HepG2 (cell line): ENCODE data around the gene PPP1R1B. TPM values are rescaled to one million over a fixed set of nuclear protein-coding genes. Genes with fewer than 3 reads are reported as not detected.

Experiments
- ATAC-seq: fragments of 200-7000 bp; cut with Tn5 transposase; 3 replicates; pipeline ENCODE4 v1.9.1; 2020; ENCODE audit warnings: mild to moderate bottlenecking, moderate library complexity
- BruUV-seq: library from RNA; stranded (reverse); fragments of 400-500 nt; replicated peaks from 2 replicates; lab custom pipeline; 2021; lab: Mats Ljungman, UMichigan
- CTCF ChIA-PET: fragments of 300-600 bp; formaldehyde crosslinking; extraction: SDS; loops from one replicate; lab custom pipeline; 2021; ENCODE audit warnings: low total read pairs, inconsistent platforms, low intra/inter-chr PET ratio; lab: Yijun Ruan, JAX
- POLR2A ChIA-PET: fragments of 350-600 bp; sonication (Branson Sonifier 250); formaldehyde crosslinking; loops from one replicate; lab custom pipeline; 2020; ENCODE audit warnings: antibody characterized with exemption, inconsistent platforms; lab: Yijun Ruan, JAX
- DNase-seq: peaks from one replicate; pipeline ENCODE4 v3.0.0-alpha.2; 2015; ENCODE audit warnings: low spot score
- FAIRE-seq: peaks from 3 replicates; lab custom pipeline; 2011; peaks lifted over from hg19 to GRCh38; lab: Jason Lieb, UNC
- H2AFZ ChIP-seq: one replicate; pipeline ENCODE4 v1.6.1; 2011; ENCODE audit warnings: low read length, inconsistent platforms
- H3K27ac ChIP-seq: fragments of 300-600 bp; 3 replicates; pipeline ENCODE4 v1.8.0; 2011; ENCODE audit warnings: mixed run types, mild to moderate bottlenecking, mixed read lengths, low read length, inconsistent platforms; ENCODE audit not compliant: insufficient read depth; ENCODE audit errors: extremely low read length
- H3K27me3 ChIP-seq, 2 experiments: fragments of 200-600 bp in 1 of 2; 2 replicates in 1 of 2; 3 replicates in 1 of 2; pipeline versions ENCODE4 v1.6.0 to v1.8.0; 2011; ENCODE audit warnings: low read length in 2 of 2, mild to moderate bottlenecking in 2 of 2, moderate library complexity in 2 of 2, inconsistent platforms in 1 of 2; ENCODE audit not compliant: insufficient read depth in 2 of 2, control insufficient read depth in 1 of 2
- H3K36me3 ChIP-seq, 2 experiments: fragments of 200-600 bp in 1 of 2; replicated peaks in 1 of 2; 2 replicates in 1 of 2; 3 replicates in 1 of 2; pipeline versions ENCODE4 v1.5.1 to v1.8.0; 2011; ENCODE audit warnings: low read length in 2 of 2, inconsistent platforms in 1 of 2; ENCODE audit not compliant: insufficient read depth in 2 of 2, control insufficient read depth in 1 of 2
- H3K4me1 ChIP-seq: 2 replicates; pipeline ENCODE4 v1.5.1; 2012; ENCODE audit warnings: low read length, inconsistent platforms; ENCODE audit not compliant: insufficient read depth
- H3K4me2 ChIP-seq: 2 replicates; pipeline ENCODE4 v1.6.0; 2011; ENCODE audit warnings: low read depth, low read length, inconsistent platforms
- H3K4me3 ChIP-seq, 3 experiments: fragments of 200-600 bp in 1 of 3; sonication (generic), shearing (Covaris generic) in 1 of 3; replicated peaks in 1 of 3; 2 replicates each; pipeline ENCODE4 v1.5.1; 2011 to 2016; ENCODE audit warnings: low read length in 3 of 3, inconsistent platforms in 2 of 3, low read depth in 2 of 3, mild to moderate bottlenecking in 2 of 3, control low read depth in 1 of 3, mixed read lengths in 1 of 3; ENCODE audit not compliant: insufficient read depth in 1 of 3
- H3K79me2 ChIP-seq: one replicate; pipeline ENCODE4 v1.6.1; 2011; ENCODE audit warnings: low read length, inconsistent platforms; ENCODE audit not compliant: insufficient read depth
- H3K9ac ChIP-seq: 2 replicates; pipeline ENCODE4 v1.6.0; 2011; ENCODE audit warnings: mild to moderate bottlenecking, low read depth, low read length, inconsistent platforms; ENCODE audit not compliant: insufficient read depth
- H3K9me3 ChIP-seq: 2 replicates; pipeline ENCODE4 v1.5.1; 2012; ENCODE audit warnings: mild to moderate bottlenecking, low read length
- H4K20me1 ChIP-seq: 2 replicates; pipeline ENCODE4 v1.6.0; 2011; ENCODE audit warnings: inconsistent platforms, mild to moderate bottlenecking, low read length, moderate library complexity; ENCODE audit not compliant: insufficient read depth
- BRCA1 ChIP-seq: sonication (generic); formaldehyde crosslinking; IDR thresholded peaks from 2 replicates; pipeline ENCODE4 v1.4.0; 2020; ENCODE audit warnings: missing genetic modification reagents
- FOSL2 ChIP-seq: sonication (generic); formaldehyde crosslinking; IDR thresholded peaks from 2 replicates; pipeline ENCODE4 v1.4.0; 2020; ENCODE audit warnings: missing genetic modification reagents
- HNF4G ChIP-seq, 2 experiments: sonication (generic) in 1 of 2; formaldehyde crosslinking in 1 of 2; IDR thresholded peaks; 2 replicates each; pipeline versions ENCODE4 v1.4.0 to v1.6.1; 2011 to 2020; ENCODE audit warnings: borderline replicate concordance in 2 of 2, low read depth in 2 of 2, mild to moderate bottlenecking in 2 of 2, low read length in 1 of 2, missing genetic modification reagents in 1 of 2, moderate library complexity in 1 of 2
- POGZ ChIP-seq: sonication (generic); formaldehyde crosslinking; IDR thresholded peaks from 2 replicates; pipeline ENCODE4 v1.4.0; 2020; ENCODE audit warnings: mild to moderate bottlenecking, missing genetic modification reagents
- SKI ChIP-seq: fragments of 450-650 bp; IDR thresholded peaks from one replicate; pipeline ENCODE4 v1.6.1; 2018; ENCODE audit warnings: mild to moderate bottlenecking; ENCODE audit not compliant: partially characterized antibody
- TFDP1 ChIP-seq: IDR thresholded peaks from 2 replicates; pipeline ENCODE4 v1.6.1; 2016; ENCODE audit warnings: missing compliant biosample characterization, missing genetic modification reagents, borderline replicate concordance
- ZNF34 ChIP-seq: sonication (generic); formaldehyde crosslinking; IDR thresholded peaks from 2 replicates; pipeline ENCODE4 v1.4.0; 2020; ENCODE audit warnings: mild to moderate bottlenecking, missing genetic modification reagents, borderline replicate concordance
- ZNF451 ChIP-seq: sonication (generic); formaldehyde crosslinking; IDR thresholded peaks from 2 replicates; pipeline ENCODE4 v1.5.0; 2020; ENCODE audit warnings: mild to moderate bottlenecking, missing genetic modification reagents
- ZNF580 ChIP-seq: IDR thresholded peaks from 2 replicates; pipeline ENCODE4 v1.6.1; 2016; ENCODE audit warnings: low read depth, borderline replicate concordance
- ZNF589 ChIP-seq: sonication (generic); formaldehyde crosslinking; conservative IDR thresholded peaks from 2 replicates; pipeline ENCODE4 v1.8.0; 2022; ENCODE audit warnings: mild to moderate bottlenecking, moderate library complexity, missing genetic modification reagents
- ZNF646 ChIP-seq: sonication (generic); formaldehyde crosslinking; IDR thresholded peaks from 2 replicates; pipeline ENCODE4 v1.9.0; 2021; ENCODE audit warnings: mild to moderate bottlenecking, missing genetic modification reagents
- WGBS: methylation state at CpG from one replicate; pipeline ENCODE4 v1.1.6; 2017; ENCODE audit warnings: low lambda C conversion rate; 5-methylcytosine and 5-hydroxymethylcytosine counted together
- in situ Hi-C: cut with HindIII; loops from 2 replicates; pipeline ENCODE4 v1.10.0; 2017; ENCODE audit warnings: low pct_unique_long_range_greater_than_20kb; ENCODE audit not compliant: extremely low pct_ligation_motif_present
- intact Hi-C: fragments of 100-400 bp; cut with micrococcal nuclease; formaldehyde crosslinking; loops from one replicate; pipeline ENCODE4 v1.10.0; 2022; ENCODE audit not compliant: unreplicated experiment
- polyA plus RNA-seq, 8 experiments: library from polyadenylated mRNA; depleted of rRNA in 3 of 8; stranded (reverse) in 7 of 8; unstranded in 1 of 8; fragments of >200 nt; fragmentation: Illumina TruSeq in 4 of 8; extraction: Trizol in 4 of 8; gene quantifications; 2 replicates each; pipeline versions ENCODE4 v1.2.1 to v1.2.3, GENCODE V29; 2011 to 2016; ENCODE audit warnings: low read depth in 4 of 8, missing spikeins in 1 of 8, mixed read lengths in 1 of 8; ENCODE audit not compliant: insufficient read depth in 1 of 8
- total RNA-seq, 5 experiments: library from RNA; depleted of rRNA; stranded (reverse); fragments of >200 nt; fragmentation: Illumina TruSeq; extraction: Trizol; gene quantifications; 2 replicates each; pipeline ENCODE4 v1.2.3, GENCODE V29; 2016; ENCODE audit warnings: low read depth in 1 of 5

Gene PPP1R1B
- total and polyA plus RNA-seq, 2 of the 13 experiments (the other 11 are each of a cell fraction or from before 2014, with no cell fraction given), result 0.08 TPM; not detected in 1

- no peak overlapping the region for H3K4me3 ChIP-seq
- no peak overlapping the region for H3K9ac ChIP-seq
- peaks cover 60% of the 10 kb centered on the region for H3K79me2 ChIP-seq
- H3K4me2 ChIP-seq, result no peak overlapping the region
- POLR2A ChIA-PET, result no interaction called here
- H3K27me3 ChIP-seq, result no peaks in the 10 kb centered on the region; a peak in 1 of 5 replicates
- H3K9me3 ChIP-seq, result no peaks in the 10 kb centered on the region
- no peak overlapping the region for H3K27ac ChIP-seq
- in situ Hi-C loops, result no loop called here
- CTCF ChIA-PET, result no interaction called here
- H2AFZ ChIP-seq, result no peak overlapping the region
- peaks cover 0 to 2% of the 10 kb centered on the region in 2 experiments; a peak in 2 of 5 replicates for H3K36me3 ChIP-seq
- no TSS peak for BruUV-seq
- FAIRE-seq, result no peak
- H4K20me1 ChIP-seq, result peaks cover 3% of the 10 kb centered on the region
- intact Hi-C loops, result no loop called here
- no peak for DNase-seq
- peaks cover 68% of the 10 kb centered on the region for H3K4me1 ChIP-seq
- ATAC-seq, result no peak
- WGBS, result 66% methylated on average over 4 of the region's 4 CpGs
- TF ChIP-seq BRCA1 (CRISPR knock-in tag) (no peak), ZNF646 (CRISPR knock-in tag) (no peak), HNF4G (IDR thresholded peaks at IDR 0.05; ENCODE audit: borderline replicate concordance, low read depth, low read length) (no peak), HNF4G (CRISPR knock-in tag; IDR thresholded peaks at IDR 0.05; ENCODE audit: borderline replicate concordance, low read depth) (no peak), FOSL2 (CRISPR knock-in tag) (peak; percentile 33; the same call in 1 of the 2 replicates), POGZ (CRISPR knock-in tag) (no peak), ZNF580 (CRISPR knock-in tag) (no peak), SKI (peak; percentile 20), ZNF34 (CRISPR knock-in tag) (no peak), ZNF589 (CRISPR knock-in tag) (no peak), ZNF451 (CRISPR knock-in tag) (no peak), TFDP1 (CRISPR knock-in tag) (no peak)
These were observed 13.9 kb downstream of the PPP1R1B start for GRCh38 chr17:39640591-39641031.
